Measurements from ENCODE around the gene HDLBP.
A peak's percentile ranks its signal among the peaks of the same experiment; 100 is the strongest.

The HDLBP gene

GRCh38 chr2:241315093-241315878 is at the start of gene HDLBP:
Gene HDLBP, minus strand, starts transcription at chr2:241315672. Its CDS starts 48,803 bp downstream, at chr2:241266869.
- H3K27ac ChIP-seq = peak within 1 kb of the TSS; percentile 94
- TF ChIP-seq CTCF (conservative IDR thresholded peaks at IDR 0.05) (peak; percentile 70), ZFX (IDR thresholded peaks at IDR 0.05) (no peak)

GRCh38 chr2:241364781-241365180 is 49.3 kb upstream of the HDLBP start:
- H3K27ac ChIP-seq = no peak overlapping the region

DNA sequence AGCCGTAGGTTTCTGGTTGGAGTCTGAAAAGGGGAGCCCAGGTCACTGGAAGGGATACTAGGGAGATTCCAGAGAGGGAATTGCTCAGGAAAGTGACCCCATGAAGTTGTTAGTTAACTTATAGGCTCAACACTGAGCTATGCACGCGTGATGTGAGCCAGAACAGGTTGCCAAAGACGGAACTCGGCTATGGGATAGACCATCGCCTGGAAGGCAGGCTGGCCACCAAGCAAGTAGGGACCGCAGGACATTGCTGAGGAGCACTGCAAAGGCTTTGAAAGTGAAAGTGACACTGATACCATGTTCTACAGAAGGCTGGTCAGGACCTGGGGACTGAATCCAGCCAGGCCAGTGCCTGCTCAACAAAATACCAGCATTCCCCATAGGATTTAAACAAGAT is 48.0 kb upstream of the HDLBP start:
- no peak overlapping the region for H3K27ac ChIP-seq
- TF ChIP-seq CTCF (conservative IDR thresholded peaks at IDR 0.05) (no peak), ZFX (IDR thresholded peaks at IDR 0.05) (no peak)

More at GRCh38 chr2:241364781-241365180, 49.3 kb upstream of the HDLBP start:
- TF ChIP-seq ZFX (IDR thresholded peaks at IDR 0.05) = no peak
- TF ChIP-seq CTCF (conservative IDR thresholded peaks at IDR 0.05) = no peak

- no peak for TF ChIP-seq ZFX (IDR thresholded peaks at IDR 0.05)
- H3K27ac ChIP-seq = no peak overlapping the region
These were observed 44.1 kb upstream of the HDLBP start for GRCh38 chr2:241359481-241360045.

DNA sequence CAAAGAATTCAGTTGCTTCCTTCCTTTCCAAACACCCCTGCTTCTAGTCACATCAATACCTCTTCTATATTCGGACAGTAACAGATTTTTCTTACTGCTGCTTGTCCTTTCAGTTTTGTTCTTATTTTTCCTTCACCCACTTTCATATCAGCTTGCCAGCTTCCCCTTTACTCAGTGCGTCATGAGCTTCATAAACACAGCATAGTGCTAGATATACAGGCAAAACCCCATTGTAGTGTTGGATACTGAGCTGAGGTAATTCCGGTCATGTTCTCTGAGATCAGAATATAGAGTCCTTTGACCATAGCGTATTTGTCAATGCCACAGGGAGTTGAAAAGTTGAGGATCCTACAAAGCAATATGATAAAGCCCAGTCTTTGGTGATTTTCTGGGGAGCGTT is 43.0 kb upstream of the HDLBP start:
- no peak for TF ChIP-seq ZFX (IDR thresholded peaks at IDR 0.05)
- no peak for TF ChIP-seq CTCF (conservative IDR thresholded peaks at IDR 0.05)
- H3K27ac ChIP-seq = no peak overlapping the region

DNA sequence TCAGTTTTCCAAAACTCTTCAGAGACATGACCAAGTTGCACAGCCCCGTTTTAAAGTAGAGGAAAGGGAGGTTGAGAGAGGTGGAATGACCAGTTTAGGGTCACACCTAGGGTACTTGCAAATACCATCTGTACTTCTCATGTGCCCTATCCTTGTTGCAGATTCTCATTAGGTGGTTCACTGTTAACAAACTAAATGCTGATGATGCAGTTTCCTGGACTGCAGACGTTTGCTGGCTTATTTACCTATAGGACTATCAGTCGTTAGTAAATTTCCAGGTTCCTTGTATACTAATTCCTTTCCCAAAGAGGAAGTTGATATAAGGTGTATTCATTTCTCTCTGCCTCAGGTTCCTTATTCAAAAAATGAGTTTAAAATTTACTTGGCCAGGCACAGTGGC is 42.1 kb upstream of the HDLBP start:
- peak overlapping the region; percentile 87 for H3K27ac ChIP-seq
- TF ChIP-seq ZFX (IDR thresholded peaks at IDR 0.05) (no peak), CTCF (conservative IDR thresholded peaks at IDR 0.05) (no peak)

DNA sequence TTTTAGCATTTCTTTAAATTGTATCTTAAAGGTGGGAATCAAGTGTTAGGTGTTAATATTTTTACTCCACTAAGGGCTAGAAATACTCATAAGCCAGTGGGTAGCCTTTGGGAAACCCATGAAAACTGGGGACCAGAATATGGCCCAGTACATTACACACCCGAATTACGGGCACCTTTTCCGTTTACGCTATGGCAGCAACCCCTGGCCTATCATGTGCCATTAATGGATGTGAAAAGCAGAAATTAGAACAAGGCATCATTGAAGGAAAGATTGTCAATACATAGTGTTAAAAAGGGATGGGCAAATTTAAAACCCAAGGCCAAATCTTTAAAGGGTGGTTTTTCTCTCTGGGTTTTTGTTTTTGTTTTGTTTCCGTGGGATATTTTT is 41.4 kb upstream of the HDLBP start:
- peak overlapping the region; percentile 87 for H3K27ac ChIP-seq
- TF ChIP-seq ZFX (IDR thresholded peaks at IDR 0.05) = no peak
- TF ChIP-seq CTCF (conservative IDR thresholded peaks at IDR 0.05) = no peak

All from C4-2B (cell line).